Myocyte (in vitro differentiated cells): ENCODE results near the gene SHROOM3. TPM values are rescaled to one million over a fixed set of nuclear protein-coding genes. Genes with fewer than 3 reads are reported as not detected.
"Not testable (repeated sequence)": the region's sequence is repeated elsewhere in the genome, so short reads cannot be mapped to it uniquely, and the experiment has no call there.

Experiments used
- DNase-seq: peaks from one replicate; pipeline ENCODE4 v3.0.0-alpha.2; 2012; ENCODE audit warnings: low read depth
- polyA plus RNA-seq: library from polyadenylated mRNA; unstranded; fragments of >200 nt; gene quantifications from one replicate; pipeline ENCODE4 v1.2.1, GENCODE V29; 2012; ENCODE audit warnings: missing spikeins
- total RNA-seq: library from RNA; depleted of rRNA; stranded (reverse); fragments of >200 nt; gene quantifications from 2 replicates; pipeline ENCODE4 v1.2.3, GENCODE V29; 2014

Gene SHROOM3
- 2.7 and 3.5 TPM in 2 replicates for total RNA-seq
- 5.0 TPM for polyA plus RNA-seq

DNA sequence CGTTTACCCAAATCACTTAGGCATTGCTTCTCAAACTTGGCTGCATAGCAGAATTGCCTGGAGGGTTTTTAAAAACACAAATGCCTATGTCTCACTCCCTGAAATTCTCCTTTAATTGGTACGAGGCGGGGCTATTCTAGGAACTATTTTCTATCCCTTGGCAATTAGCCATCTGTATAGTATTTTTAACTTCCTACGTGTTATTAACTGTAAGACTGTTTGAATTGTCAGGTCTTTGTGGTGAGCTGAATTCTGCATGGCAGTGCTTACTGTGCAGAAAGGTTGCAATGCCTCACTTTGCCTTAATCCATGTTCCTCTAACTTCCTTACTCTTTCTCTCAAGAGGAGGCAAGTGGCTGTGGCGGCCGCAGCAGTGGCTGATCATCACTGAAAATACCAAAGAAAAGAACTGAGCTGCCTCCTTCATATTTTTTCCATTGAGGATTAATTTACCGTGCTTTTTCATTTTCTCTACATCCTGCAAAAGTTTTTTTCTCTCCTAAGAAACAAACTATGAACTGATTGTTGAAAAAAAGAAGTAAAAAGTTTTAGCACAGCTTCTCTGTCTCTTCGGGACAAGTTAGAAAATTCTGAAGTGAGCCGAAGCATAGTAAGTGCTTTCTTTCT is at the start of gene SHROOM3:
Gene SHROOM3, plus strand, starts transcription at position 329 of the 627 bp plus-strand sequence. CDS start 824 bp downstream, outside the sequence.
- DNase-seq: no peak

DNA sequence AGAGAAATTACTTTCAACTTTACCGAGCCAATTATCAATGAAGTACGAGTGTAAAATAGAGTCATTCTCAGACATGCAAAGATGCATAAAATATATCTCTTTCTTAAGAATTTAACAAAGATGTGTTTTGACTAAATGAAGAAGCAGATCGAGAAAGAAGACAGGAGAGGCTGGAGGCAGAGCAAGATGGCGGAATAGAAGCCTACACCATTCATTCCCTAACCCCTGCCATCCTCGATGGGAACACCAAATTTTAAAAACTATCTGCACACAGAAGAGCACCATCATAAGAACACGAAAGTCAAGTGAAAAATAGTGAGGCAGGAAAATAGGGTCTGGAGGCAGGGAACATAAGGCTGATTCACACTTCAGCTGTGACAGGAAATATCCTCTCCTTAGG is 49.1 kb upstream of the SHROOM3 start:
- no peak for DNase-seq

DNA sequence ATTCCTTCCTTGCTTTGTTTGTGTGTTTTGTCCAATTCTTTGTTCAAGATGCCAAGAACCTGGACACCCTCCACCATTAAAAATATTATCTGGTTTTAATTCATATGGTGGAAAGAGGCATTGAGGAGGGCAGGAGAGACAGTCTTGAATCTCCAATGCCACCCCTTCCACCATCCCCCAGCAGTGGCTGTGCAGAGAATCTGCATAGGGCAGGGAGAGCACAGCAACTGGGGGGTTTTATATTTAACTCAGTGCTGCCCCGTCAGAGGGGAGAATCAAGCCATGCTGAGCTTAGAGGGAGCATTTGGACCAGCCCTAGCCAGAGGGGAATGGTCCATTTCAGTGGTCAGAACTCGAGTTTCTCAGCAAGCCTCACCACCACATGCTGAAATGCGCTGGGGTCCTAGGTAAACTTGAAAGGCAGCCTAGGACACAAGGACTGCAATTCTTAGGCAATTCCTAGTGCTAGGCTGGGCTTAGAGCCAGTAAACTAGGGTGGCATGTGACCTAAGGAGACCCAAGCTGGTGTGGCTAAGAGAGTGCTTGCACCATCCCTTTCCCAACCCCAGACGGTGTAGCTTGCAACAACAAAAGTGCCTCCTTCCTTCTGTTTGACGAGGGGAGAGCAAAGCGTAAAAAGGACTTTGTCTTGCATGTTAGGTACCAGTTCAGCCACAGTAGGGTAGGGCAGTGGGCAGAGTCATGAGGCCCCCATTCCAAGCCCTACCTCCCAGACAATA is 48.3 kb upstream of the SHROOM3 start:
- DNase-seq: no peak

DNA sequence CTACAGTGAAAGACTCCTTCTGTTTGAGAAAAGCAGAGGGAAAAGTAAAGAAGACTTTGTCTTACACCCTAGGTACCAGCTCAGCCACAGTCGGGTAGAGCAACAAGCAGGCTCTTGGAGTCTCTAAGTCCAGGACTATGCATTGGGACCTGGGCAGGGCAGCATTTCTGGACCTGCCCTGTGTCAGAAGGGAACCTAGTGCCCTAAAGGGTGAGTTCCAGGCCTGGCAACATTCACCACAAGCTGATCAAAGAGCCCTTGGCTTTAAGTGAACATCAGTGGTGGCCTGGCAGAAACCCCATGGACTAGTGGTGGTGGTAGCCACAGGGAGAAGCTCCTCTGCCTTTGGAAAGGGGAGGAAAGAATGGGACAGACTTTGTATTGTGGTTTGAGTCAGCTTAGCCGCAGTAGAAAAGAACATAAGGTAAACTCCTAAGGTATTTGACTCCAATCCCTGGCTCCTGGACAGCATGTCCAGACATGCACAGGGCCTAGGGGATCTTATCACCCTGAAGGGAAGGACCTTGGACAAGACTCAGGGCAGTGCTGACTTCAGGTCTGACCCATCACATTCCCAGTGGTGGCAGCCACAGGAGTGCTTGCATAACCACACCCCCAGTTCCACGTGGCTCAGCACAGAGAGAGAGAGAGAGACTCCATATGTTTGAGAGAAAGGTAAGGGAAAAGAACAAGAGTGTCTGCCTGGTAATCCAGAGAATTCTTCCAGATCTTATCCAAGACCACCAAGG is 46.7 kb upstream of the SHROOM3 start:
- no peak for DNase-seq

DNA sequence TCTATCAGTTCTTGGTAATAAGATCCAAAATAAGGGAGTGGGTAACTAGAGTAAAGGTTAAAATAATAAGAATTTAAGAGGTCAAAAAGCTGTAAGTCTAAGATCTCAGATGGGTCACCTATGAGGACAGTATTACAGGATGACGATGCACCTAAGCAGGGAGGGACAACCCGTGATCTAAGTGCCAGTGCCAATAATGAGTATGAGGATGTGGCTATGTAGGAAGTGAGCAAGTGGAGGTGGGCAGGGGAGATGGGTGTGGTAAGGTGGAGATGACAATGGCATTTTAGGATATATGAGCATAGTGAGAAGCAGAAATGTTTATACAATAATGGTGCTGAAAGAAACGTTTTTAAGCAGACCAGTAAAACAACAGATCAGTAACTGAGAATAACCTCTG is 33.4 kb upstream of the SHROOM3 start:
- DNase-seq: no peak

DNA sequence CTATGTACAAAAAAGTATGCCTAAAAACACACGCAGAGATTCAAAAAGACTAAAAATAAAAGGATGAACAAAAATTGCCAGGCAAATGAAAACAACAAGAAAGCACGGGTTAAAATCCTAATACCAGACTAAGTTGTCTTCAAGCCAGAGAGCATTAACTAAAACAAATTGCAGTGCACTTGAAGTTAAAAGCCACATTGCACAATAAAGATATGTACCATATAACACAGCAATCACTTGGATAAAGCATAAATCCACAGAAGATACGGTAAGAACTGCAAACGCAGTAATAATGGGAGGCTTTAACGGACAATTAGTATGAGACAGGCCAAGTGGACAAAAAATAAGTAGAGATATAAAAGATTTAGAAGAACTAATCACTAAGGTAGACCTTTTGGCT is 28.9 kb upstream of the SHROOM3 start:
- no peak for DNase-seq

DNA sequence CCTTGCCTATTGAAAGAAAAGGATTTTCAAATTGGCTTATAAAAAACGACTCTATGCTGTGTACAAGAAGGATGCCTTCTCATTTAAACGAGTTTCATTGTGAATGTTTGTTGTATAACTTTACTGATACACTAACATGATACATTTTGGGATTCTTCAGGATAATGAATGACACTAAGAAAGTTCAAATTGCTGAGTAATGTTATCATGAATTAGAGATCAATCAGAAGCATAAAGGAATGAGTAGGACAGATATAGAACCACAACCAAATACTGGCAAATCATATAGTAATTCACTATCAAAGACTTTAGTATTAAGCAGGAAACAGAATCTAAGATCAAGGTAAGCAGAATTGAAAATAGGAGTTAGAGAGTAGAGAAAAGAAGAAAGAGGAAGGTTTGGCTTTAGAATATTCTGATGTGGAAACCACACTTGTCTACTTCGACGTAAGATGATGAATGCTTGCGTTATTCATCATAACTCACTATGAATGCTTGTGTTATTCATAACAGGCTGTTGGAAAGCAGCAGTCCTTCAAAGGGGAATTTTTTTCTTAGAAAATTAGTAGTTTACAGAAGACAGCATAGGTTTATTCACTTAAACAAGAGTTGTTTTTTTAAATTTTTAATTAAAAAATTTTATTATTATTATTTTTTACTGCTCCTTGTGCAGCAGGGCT is 27.4 kb upstream of the SHROOM3 start:
- no peak for DNase-seq

DNA sequence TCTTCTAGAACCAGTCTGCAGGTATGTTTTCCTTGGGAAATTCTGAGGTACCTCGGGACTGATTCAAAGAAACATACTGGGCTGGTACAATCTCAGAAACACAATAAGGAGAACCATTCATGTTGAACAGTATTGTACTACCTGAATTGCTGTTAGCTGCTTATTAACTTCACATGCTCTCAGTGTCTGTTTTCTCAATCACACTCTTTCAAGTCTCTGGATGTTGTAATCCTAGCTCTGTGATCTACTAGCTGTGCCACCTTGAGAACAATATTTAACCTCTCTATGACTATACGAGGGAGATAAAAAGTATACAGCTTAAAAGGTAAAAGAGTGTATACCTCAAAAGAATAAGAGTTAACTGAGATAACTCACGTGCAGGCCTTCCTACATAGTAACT is 24.4 kb upstream of the SHROOM3 start:
- no peak for DNase-seq

DNA sequence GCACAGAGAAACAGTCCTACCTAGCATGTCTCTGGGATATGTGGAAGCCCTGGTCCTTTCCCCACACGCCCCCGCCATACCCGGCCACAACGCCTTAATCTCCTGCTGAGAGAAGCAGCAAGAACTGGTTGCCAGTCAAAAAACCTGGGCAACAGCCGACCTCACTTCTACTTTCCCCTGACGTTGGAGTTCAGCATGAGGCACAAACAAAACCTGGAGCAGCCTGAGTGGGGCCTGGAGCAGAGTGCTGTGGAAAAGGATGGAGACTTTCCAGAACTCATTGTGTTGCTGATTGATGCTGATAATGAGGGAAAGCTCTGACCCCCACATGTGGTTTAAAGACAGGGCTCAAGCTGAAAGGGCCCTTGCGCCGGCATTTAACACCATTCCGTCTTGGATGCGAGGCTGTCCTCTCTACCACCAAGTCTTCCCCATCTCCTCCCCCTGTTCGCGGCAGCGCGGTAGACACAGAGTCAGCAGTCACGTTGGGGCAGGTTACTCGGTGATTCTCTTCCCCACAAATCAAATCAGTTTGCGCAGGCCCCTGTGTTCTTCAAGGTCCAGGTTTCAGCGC is 14.8 kb upstream of the SHROOM3 start:
- DNase-seq: no peak

DNA sequence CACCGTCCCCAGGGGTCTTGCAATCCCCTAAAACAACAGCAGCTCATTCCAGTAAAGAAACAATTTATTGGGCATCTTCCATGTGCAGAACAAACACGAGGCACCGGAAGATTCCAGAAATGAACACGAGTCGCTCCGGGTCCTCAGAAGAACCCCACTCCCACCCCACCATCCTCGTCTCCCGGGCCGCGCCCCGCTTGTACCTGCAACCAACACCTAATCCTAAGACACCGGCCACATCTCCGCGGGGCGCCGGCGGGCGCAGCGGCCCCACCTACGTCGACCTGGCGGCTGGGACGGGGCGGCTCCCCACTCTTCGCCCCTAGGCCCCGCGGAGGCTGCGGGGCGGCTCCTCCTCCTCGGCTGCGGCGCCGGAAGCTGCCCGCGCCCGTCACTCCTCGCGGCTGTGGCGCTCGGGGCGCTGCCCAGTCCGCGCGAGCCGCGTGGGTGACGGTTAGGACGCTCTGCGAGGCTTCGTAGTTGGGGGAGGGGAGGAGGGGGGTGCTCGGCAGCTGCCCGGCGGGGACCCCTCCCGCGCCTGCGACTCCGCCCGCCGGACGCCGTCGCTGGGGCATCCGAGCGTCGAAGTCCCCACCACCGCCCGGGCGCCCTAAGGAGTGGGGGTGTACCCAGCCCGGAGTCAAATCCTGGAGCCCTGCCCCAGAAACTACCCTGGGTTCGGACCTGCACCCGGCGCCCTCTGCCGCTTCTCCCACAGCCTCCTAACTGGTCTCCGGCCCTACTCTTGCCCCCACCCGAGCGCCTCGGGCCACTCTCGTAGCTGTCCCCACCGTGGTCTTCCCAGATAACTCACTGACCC is 14.1 kb upstream of the SHROOM3 start, which contains the start of gene CCDC158:
Gene CCDC158, minus strand, starts transcription at position 380 of the 820 bp plus-strand sequence. CDS start 17,934 bp downstream, outside the sequence.
- DNase-seq: peak; percentile 6

DNA sequence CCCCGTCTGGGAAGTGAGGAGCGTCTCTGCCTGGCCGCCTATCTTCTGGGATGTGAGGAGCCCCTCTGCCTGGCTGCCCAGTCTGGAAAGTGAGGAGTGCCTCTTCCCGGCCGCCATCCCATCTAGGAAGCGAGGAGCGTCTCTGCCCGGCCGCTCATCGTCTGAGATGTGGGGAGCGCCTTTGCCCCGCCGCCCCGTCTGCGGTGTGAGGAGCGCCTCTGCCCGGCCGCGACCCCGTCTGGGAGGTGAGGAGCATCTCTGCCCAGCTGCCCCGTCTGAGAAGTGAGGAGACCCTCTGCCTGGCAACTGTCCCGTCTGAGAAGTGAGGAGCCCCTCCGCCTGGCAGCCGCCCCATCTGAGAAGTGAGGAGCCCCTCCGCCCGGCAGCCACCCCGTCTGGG is 11.9 kb upstream of the SHROOM3 start:
- not testable (repeated sequence) for DNase-seq

DNA sequence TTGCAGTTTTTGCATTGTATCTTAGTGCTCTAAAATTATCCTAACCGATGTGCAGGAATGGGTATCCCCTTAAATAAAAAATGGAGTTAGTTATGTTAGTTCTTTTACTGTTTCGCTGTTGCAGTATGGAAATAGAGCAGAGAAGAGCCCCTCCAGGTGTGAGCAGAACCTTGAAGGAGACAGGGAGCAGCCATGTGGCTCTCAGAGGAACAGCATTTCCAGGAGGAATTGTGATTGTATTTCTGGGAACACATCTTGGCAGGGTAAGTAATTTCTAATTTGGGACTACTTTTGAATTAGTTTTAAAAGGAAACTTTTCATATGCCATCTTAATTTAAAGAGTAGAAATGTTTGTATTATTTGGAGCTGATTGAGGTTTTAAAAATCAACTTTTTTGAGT is 8.8 kb upstream of the SHROOM3 start:
- DNase-seq: no peak

DNA sequence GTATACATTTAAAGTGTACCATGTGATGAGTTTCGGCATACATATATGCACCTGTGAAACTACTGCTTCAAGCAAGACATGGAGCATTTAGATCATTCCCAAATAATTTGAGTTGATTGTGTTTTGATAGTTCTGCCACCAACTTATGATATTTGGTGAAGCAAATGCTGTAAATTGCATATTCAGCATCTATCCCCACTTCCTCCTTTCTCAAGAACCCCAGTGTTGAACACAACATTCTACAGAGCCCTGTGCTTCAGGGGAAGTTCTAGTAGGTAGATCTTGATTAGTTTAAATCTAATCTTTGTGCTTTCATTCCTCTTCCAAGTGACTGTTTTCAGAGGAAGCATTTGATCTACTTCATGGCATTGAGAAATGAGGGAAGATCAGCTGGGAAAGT is 5.4 kb upstream of the SHROOM3 start:
- DNase-seq: no peak

DNA sequence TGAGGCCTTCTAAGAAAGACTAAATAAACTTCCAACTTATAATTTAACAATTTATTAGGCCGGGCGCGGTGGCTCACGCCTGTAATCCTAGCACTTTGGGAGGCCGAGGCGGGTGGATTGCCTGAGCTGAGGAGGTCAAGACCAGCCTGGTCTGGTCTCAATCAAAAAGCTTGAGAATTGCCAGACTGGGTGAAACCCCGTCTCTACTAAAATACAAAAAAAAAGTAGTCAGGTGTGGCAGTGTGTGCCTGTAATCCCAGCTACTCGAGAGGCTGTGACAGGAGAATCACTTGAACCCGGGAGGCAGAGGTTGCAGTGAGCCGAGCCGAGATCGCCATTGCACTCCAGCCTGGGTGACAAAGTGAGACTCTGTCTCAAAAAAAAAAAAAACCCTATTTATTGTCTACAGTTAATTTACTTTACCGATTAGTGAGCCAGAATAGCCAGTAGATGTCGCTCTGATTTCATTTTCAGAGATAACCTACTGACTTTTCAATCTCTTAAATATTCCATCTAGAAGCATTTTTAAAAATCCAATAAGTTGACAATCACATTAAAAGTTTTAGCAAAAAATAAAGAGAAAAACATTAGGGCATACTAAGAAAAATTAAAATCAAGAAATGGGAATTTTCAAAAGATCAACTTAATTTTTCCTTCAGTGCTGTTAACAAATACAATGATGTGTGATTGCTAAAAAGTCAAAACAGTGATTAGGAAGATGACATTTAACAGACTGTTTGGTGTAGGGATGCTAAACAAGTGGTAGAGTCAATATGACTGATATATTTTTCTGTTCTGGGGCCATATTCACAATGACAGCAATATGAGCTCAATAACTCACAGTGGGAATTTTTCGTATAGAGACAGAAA is 4.3 kb upstream of the SHROOM3 start:
- DNase-seq: peak; percentile 67

DNA sequence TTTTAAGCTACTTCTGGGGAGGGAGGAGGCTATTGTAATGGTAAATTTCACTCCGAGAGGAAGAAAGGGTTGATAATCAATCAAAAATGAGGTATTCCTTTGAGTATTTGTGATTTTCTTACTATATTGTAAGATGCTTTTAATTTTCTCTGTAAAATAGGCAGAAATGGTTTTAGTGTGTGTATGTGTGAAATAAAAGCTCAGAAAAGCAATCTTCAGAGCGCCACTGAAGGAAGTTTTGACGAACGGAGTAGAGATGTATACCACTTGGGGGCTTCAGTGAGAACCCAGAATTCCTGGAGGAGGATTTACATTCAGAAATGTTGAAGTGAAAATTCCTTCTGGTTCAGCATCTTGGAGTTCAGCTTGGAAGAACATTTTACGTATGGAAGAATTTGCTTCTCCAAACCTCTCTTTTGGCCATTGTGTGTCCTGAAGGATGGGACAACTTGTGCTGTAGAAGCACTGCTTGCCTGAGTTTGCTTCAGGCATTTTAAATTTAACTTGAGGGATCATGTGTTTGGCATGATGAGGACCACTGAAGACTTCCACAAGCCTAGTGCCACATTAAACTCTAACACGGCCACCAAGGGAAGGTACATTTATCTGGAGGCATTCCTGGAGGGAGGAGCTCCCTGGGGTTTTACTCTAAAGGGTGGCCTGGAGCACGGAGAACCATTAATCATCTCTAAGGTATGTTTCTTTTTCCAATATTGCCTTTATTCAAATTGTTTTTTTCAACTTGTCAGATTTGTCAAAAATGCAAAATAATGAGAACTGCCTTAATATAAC is 695 bp downstream of the SHROOM3 start:
- no peak for DNase-seq

DNA sequence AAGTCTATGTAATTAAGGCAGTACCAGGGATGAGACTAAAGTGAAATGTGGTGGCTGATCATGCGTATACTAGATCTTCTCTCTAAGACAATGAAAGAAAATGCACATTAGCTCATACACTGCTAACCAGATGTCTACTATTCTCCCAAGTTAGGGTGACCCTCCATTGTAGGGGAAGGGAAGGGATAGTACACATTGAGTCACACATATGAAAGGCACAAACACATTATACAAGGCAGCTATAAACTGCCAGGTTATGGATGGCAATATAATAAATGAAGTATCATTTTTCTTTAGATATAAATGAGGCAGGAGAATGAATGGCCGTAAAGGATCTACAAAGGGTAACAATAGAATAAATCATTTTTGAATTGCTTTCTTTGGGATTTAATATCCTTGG is 4.5 kb downstream of the SHROOM3 start:
- no peak for DNase-seq

DNA sequence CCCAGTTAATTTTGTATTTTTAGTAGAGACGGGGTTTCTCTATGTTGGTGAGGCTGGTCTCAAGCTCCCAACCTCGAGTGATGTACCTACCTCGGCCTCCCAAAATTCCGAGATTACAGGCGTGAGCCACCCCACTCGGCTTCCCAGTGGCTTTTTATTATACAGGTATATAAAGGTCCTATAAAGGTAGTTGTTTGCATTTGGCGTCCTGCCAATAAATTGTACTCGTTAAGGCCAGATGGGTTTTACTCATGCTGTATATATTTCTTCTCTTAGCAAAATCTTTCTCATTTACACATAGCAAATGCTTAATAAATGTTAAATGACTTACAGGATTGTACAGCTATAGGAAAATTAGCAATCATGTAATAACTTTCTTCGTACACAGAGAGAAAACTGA is 6.9 kb downstream of the SHROOM3 start:
- DNase-seq: no peak

DNA sequence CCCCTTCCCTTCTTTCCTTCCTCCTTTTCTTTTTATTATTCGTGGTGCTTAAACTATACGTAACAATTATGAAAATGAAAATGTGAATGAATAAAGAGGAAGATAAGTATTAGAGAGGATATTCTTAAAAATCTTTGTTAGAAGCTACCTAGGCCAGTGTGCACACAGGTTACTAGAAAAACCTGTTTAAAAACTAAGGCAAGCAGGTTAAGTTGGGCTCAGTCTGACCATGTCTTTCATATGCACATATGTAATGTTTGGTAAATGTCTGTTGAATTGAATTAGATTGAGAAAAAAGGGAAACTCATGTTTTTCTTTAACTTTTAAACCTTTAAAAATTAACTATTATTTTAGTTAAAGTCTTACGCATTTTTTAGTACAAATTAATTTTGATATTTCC is 7.8 kb downstream of the SHROOM3 start:
- DNase-seq: no peak

DNA sequence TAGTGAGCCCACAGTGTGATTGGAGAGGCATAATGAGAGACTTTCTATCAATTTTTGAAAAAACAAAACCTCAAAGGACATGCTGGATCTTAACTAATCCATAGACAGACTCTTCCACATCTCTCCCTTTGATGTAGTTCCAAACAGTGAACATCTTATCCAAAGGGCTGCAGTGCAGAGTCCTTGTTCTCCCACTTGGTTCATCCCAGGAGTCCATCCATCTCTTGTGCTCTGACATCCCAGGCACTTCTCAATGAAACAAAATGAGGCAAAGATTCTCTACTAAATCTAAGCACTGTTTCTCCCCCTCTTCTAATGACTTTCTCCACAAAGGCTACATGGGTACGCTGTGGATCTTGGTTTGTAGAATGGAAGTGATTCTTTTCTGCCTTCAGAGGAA is 8.3 kb downstream of the SHROOM3 start:
- no peak for DNase-seq
